ENCODE measurements around the gene VAX1.

DNA sequence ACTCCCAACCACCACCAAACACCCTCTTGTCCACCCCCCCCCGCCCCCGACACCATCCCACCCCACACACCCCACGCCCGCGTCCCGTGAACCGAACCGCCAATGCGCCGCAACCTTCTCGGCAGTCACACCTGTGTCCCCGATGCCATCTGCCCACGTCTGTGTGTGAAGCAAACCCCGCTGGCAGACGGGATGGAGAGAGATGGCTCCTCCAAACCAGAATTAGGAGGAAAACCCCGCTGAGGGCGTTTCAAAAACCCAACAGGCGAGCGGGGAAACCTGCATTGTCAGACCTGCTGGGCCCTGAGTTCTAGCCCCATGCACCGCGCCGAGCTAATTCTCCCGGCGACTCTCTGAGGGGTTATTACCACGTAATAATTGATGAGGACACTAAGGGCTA is 30.7 kb upstream of the VAX1 start:
- no peak for TF ChIP-seq ZBTB7A (tag by site-specific recombination; IDR thresholded peaks at IDR 0.05; ENCODE audit: low read depth)
- TF ChIP-seq GLIS1 (tag by site-specific recombination; IDR thresholded peaks at IDR 0.05): no peak
- no peak for TF ChIP-seq ZNF184 (tag by site-specific recombination; IDR thresholded peaks at IDR 0.05)
- no peak for TF ChIP-seq ZNF335 (tag by site-specific recombination; conservative IDR thresholded peaks at IDR 0.05)
- TF ChIP-seq, protein P1, sequence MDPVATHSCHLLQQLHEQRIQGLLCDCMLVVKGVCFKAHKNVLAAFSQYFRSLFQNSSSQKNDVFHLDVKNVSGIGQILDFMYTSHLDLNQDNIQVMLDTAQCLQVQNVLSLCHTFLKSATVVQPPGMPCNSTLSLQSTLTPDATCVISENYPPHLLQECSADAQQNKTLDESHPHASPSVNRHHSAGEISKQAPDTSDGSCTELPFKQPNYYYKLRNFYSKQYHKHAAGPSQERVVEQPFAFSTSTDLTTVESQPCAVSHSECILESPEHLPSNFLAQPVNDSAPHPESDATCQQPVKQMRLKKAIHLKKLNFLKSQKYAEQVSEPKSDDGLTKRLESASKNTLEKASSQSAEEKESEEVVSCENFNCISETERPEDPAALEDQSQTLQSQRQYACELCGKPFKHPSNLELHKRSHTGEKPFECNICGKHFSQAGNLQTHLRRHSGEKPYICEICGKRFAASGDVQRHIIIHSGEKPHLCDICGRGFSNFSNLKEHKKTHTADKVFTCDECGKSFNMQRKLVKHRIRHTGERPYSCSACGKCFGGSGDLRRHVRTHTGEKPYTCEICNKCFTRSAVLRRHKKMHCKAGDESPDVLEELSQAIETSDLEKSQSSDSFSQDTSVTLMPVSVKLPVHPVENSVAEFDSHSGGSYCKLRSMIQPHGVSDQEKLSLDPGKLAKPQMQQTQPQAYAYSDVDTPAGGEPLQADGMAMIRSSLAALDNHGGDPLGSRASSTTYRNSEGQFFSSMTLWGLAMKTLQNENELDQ (tag by site-specific recombination; IDR thresholded peaks at IDR 0.05; ENCODE audit: low read depth): no peak
- TF ChIP-seq, protein P2, sequence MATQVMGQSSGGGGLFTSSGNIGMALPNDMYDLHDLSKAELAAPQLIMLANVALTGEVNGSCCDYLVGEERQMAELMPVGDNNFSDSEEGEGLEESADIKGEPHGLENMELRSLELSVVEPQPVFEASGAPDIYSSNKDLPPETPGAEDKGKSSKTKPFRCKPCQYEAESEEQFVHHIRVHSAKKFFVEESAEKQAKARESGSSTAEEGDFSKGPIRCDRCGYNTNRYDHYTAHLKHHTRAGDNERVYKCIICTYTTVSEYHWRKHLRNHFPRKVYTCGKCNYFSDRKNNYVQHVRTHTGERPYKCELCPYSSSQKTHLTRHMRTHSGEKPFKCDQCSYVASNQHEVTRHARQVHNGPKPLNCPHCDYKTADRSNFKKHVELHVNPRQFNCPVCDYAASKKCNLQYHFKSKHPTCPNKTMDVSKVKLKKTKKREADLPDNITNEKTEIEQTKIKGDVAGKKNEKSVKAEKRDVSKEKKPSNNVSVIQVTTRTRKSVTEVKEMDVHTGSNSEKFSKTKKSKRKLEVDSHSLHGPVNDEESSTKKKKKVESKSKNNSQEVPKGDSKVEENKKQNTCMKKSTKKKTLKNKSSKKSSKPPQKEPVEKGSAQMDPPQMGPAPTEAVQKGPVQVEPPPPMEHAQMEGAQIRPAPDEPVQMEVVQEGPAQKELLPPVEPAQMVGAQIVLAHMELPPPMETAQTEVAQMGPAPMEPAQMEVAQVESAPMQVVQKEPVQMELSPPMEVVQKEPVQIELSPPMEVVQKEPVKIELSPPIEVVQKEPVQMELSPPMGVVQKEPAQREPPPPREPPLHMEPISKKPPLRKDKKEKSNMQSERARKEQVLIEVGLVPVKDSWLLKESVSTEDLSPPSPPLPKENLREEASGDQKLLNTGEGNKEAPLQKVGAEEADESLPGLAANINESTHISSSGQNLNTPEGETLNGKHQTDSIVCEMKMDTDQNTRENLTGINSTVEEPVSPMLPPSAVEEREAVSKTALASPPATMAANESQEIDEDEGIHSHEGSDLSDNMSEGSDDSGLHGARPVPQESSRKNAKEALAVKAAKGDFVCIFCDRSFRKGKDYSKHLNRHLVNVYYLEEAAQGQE (tag by site-specific recombination; IDR thresholded peaks at IDR 0.05): no peak
- TF ChIP-seq, protein P3, sequence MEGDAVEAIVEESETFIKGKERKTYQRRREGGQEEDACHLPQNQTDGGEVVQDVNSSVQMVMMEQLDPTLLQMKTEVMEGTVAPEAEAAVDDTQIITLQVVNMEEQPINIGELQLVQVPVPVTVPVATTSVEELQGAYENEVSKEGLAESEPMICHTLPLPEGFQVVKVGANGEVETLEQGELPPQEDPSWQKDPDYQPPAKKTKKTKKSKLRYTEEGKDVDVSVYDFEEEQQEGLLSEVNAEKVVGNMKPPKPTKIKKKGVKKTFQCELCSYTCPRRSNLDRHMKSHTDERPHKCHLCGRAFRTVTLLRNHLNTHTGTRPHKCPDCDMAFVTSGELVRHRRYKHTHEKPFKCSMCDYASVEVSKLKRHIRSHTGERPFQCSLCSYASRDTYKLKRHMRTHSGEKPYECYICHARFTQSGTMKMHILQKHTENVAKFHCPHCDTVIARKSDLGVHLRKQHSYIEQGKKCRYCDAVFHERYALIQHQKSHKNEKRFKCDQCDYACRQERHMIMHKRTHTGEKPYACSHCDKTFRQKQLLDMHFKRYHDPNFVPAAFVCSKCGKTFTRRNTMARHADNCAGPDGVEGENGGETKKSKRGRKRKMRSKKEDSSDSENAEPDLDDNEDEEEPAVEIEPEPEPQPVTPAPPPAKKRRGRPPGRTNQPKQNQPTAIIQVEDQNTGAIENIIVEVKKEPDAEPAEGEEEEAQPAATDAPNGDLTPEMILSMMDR (tag by site-specific recombination; IDR thresholded peaks at IDR 0.05): no peak
- TF ChIP-seq, protein P4, sequence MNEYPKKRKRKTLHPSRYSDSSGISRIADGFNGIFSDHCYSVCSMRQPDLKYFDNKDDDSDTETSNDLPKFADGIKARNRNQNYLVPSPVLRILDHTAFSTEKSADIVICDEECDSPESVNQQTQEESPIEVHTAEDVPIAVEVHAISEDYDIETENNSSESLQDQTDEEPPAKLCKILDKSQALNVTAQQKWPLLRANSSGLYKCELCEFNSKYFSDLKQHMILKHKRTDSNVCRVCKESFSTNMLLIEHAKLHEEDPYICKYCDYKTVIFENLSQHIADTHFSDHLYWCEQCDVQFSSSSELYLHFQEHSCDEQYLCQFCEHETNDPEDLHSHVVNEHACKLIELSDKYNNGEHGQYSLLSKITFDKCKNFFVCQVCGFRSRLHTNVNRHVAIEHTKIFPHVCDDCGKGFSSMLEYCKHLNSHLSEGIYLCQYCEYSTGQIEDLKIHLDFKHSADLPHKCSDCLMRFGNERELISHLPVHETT (tag by site-specific recombination; IDR thresholded peaks at IDR 0.05): no peak
